Mesendoderm (in vitro differentiated cells): Measurements from ENCODE around the gene PLSCR5.

Experiments used
- DNase-seq: peaks from one replicate; pipeline ENCODE4 v3.0.0; 2013
- H2AK5ac ChIP-seq: 2 replicates; pipeline ENCODE4 v1.6.1; 2013; ENCODE audit warnings: low read length, inconsistent platforms
- H2BK120ac ChIP-seq: 2 replicates; pipeline ENCODE4 v1.6.1; 2013; ENCODE audit warnings: low read depth, mild to moderate bottlenecking, low read length, moderate library complexity, mixed read lengths
- H2BK15ac ChIP-seq: replicated peaks from 2 replicates; pipeline ENCODE4 v1.6.1; 2013; ENCODE audit warnings: low read depth, mild to moderate bottlenecking, moderate library complexity
- H2BK5ac ChIP-seq: 2 replicates; pipeline ENCODE4 v1.6.1; 2013; ENCODE audit warnings: low read length, inconsistent platforms
- H3K18ac ChIP-seq: 2 replicates; pipeline ENCODE4 v1.6.1; 2013; ENCODE audit warnings: mild to moderate bottlenecking, low read length, mixed read lengths
- H3K23ac ChIP-seq: one replicate; pipeline ENCODE4 v1.6.1; 2013; ENCODE audit warnings: low read length
- H3K27ac ChIP-seq: 2 replicates; pipeline ENCODE4 v1.5.1; 2013; ENCODE audit warnings: low read depth, mild to moderate bottlenecking, inconsistent platforms, low read length, moderate library complexity
- H3K27me3 ChIP-seq: 2 replicates; pipeline ENCODE4 v1.6.1; 2013; ENCODE audit warnings: low read length, control low read depth, mild to moderate bottlenecking, inconsistent platforms; ENCODE audit not compliant: insufficient read depth, poor library complexity
- H3K36me3 ChIP-seq: 2 replicates; pipeline ENCODE4 v1.6.1; 2013; ENCODE audit warnings: low read length, inconsistent platforms; ENCODE audit not compliant: control insufficient read depth, insufficient read depth
- H3K4ac ChIP-seq: one replicate; pipeline ENCODE4 v1.6.1; 2013; ENCODE audit warnings: low read depth, mild to moderate bottlenecking, low read length, moderate library complexity
- H3K4me1 ChIP-seq: 2 replicates; pipeline ENCODE4 v1.6.1; 2013; ENCODE audit warnings: low read depth, low read length, inconsistent platforms; ENCODE audit not compliant: control insufficient read depth
- H3K4me2 ChIP-seq: 2 replicates; pipeline ENCODE4 v1.6.1; 2013; ENCODE audit warnings: low read length
- H3K4me3 ChIP-seq: 2 replicates; pipeline ENCODE4 v1.5.1; 2013; ENCODE audit warnings: mild to moderate bottlenecking, low read length
- H3K56ac ChIP-seq: one replicate; pipeline ENCODE4 v1.6.1; 2013; ENCODE audit warnings: low read length
- H3K79me1 ChIP-seq: 2 replicates; pipeline ENCODE4 v1.6.1; 2013; ENCODE audit warnings: low read length, inconsistent platforms
- H3K79me2 ChIP-seq: 2 replicates; pipeline ENCODE4 v1.6.1; 2013; ENCODE audit warnings: mild to moderate bottlenecking, low read length; ENCODE audit not compliant: control insufficient read depth, insufficient read depth
- H3K9ac ChIP-seq: 2 replicates; pipeline ENCODE4 v1.6.1; 2013; ENCODE audit warnings: low read length, inconsistent platforms
- H4K5ac ChIP-seq: one replicate; pipeline ENCODE4 v1.6.1; 2013; ENCODE audit warnings: low read length
- H4K8ac ChIP-seq: one replicate; pipeline ENCODE4 v1.6.1; 2013; ENCODE audit warnings: low read depth, mild to moderate bottlenecking, control low read depth, low read length, moderate library complexity
- whole genome bisulfite sequencing: extraction: QIAGEN DNeasy Blood & Tissue Kit; methylation state at CpG from one replicate; pipeline ENCODE4 v1.1.7; 2013; ENCODE audit warnings: low lambda C conversion rate, missing lambda C conversion rate; ENCODE audit not compliant: insufficient coverage; ENCODE audit errors: extremely low coverage; 5-methylcytosine and 5-hydroxymethylcytosine counted together

The PLSCR5 gene

DNA sequence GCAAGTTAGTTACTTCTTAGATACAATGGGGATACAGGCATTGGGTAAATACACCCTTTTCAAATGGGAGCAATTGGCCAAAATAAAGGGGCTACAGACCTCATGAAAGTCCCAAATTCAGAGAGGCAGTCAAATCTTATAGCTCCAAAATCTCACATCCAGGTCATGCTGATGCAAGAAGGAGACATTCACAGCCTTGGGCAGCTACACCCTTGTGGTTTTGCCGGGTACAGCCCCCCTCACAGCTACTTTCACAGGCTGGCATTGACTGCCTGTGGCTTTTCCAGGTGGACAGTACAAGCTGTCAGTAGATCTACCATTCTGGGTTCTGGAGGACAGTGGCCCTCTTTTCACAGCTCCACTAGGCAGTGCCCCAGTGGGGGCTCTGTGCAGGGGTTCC is 43.3 kb downstream of the PLSCR5 start:
- H3K23ac ChIP-seq = no peak overlapping the region
- H4K5ac ChIP-seq = no peak overlapping the region
- no peak overlapping the region for H2BK120ac ChIP-seq
- no peaks in the 10 kb centered on the region for H3K27me3 ChIP-seq
- H3K79me2 ChIP-seq = no peaks in the 10 kb centered on the region
- H2BK15ac ChIP-seq = no peak overlapping the region
- H3K56ac ChIP-seq = no peak overlapping the region
- H3K4ac ChIP-seq = no peak overlapping the region
- H3K4me1 ChIP-seq = no peaks in the 10 kb centered on the region
- no peak overlapping the region for H3K27ac ChIP-seq
- H3K9ac ChIP-seq = no peak overlapping the region
- H2BK5ac ChIP-seq = no peak overlapping the region
- H4K8ac ChIP-seq = no peak overlapping the region
- no peaks in the 10 kb centered on the region for H3K36me3 ChIP-seq
- H3K4me2 ChIP-seq = no peak overlapping the region
- H2AK5ac ChIP-seq = no peak overlapping the region
- no peaks in the 10 kb centered on the region for H3K79me1 ChIP-seq
- no peak overlapping the region for H3K18ac ChIP-seq
- DNase-seq = no peak
- no peak overlapping the region for H3K4me3 ChIP-seq
- no CpG with 5 or more reads among the region's 1 CpG for WGBS

DNA sequence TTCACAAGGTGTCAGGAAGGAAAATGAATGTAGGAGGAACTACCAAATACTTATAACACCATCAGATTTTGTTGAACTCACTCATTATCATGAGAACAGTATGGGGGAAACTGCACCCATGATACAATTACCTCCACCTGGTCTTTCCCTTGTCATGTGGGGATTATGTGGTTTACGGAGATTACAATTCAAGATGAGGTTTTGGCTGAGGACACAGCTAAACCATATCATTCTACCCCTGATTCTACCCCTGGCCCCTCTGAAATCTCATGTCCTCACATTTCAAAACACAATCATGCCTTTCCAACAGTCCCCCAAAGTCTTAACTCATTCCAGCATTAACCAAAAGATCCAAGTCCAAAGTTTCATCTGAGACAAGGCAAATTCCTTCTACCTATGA is 43.7 kb downstream of the PLSCR5 start:
- Histone ChIP-seq H2AK5ac (no peak overlapping the region), H2BK5ac (no peak overlapping the region), H3K56ac (no peak overlapping the region), H3K9ac (no peak overlapping the region), H3K27me3 (no peaks in the 10 kb centered on the region), H4K5ac (no peak overlapping the region), H3K79me2 (no peaks in the 10 kb centered on the region), H3K4me1 (no peaks in the 10 kb centered on the region), H4K8ac (no peak overlapping the region), H3K27ac (no peak overlapping the region), H3K4me3 (no peak overlapping the region), H3K4ac (no peak overlapping the region), H2BK15ac (no peak overlapping the region), H3K23ac (no peak overlapping the region), H2BK120ac (no peak overlapping the region), H3K18ac (no peak overlapping the region), H3K79me1 (no peaks in the 10 kb centered on the region), H3K36me3 (no peaks in the 10 kb centered on the region), H3K4me2 (no peak overlapping the region)
- no CpG with 5 or more reads among the region's 1 CpG for WGBS
- no peak for DNase-seq

DNA sequence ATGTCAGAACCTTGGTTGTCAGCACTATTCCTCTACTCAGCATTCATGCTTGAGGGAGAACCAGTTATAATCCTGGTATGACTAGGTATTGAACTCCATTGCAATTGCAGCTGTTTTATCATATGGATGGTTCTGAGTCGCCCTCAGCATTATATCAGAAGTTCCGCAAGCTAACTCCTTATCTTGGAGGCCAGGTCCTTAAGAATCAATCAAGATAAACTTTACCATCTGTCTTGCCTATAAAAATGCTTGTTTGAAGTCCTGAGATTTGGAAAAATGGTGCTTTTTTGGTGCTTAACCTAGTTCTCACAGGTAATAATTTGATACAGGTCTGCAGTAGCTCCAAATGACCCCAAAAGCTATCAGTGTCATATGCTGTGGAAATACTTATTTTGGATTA is 44.5 kb downstream of the PLSCR5 start:
- H3K79me2 ChIP-seq = no peaks in the 10 kb centered on the region
- H3K18ac ChIP-seq = no peak overlapping the region
- no peak overlapping the region for H3K23ac ChIP-seq
- no peak overlapping the region for H3K4me2 ChIP-seq
- no peak overlapping the region for H4K8ac ChIP-seq
- H3K56ac ChIP-seq = no peak overlapping the region
- no peak overlapping the region for H3K4me3 ChIP-seq
- DNase-seq = no peak
- H2BK120ac ChIP-seq = no peak overlapping the region
- no CpG with 5 or more reads among the region's 2 CpGs for WGBS
- H3K4ac ChIP-seq = no peak overlapping the region
- H3K27me3 ChIP-seq = no peaks in the 10 kb centered on the region
- H2BK5ac ChIP-seq = no peak overlapping the region
- no peak overlapping the region for H4K5ac ChIP-seq
- H3K4me1 ChIP-seq = no peaks in the 10 kb centered on the region
- no peaks in the 10 kb centered on the region for H3K36me3 ChIP-seq
- no peak overlapping the region for H2AK5ac ChIP-seq
- no peak overlapping the region for H3K9ac ChIP-seq
- no peak overlapping the region for H3K27ac ChIP-seq
- H2BK15ac ChIP-seq = no peak overlapping the region
- H3K79me1 ChIP-seq = no peaks in the 10 kb centered on the region

DNA sequence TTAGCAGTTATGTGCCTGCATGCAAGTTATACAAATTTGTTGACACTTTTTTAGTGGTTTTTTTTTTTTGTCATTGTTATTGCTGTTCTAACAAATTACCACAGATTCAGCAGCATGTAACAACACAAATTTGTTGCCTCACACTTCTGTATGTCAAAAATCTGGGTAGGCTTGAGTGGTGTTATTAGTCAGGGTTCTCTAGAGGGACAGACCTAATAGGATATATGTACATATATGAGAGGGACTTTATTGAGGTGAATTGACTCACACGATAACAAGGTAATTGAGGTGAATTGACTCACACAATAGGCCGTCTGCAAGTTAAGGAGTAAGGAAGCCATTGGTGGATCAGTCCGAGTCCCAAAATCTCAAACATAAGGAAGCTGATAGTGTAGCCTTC is 45.8 kb downstream of the PLSCR5 start:
- WGBS = no CpG with 5 or more reads among the region's 3 CpGs
- Histone ChIP-seq H3K27me3 (no peaks in the 10 kb centered on the region), H3K18ac (no peak overlapping the region), H3K79me1 (no peaks in the 10 kb centered on the region), H3K4me3 (no peak overlapping the region), H3K36me3 (no peaks in the 10 kb centered on the region), H3K4me1 (no peaks in the 10 kb centered on the region), H2BK120ac (no peak overlapping the region), H2BK15ac (no peak overlapping the region), H3K9ac (no peak overlapping the region), H3K4ac (no peak overlapping the region), H4K8ac (no peak overlapping the region), H3K27ac (no peak overlapping the region), H3K4me2 (no peak overlapping the region), H3K23ac (no peak overlapping the region), H2BK5ac (no peak overlapping the region), H3K56ac (no peak overlapping the region), H3K79me2 (no peaks in the 10 kb centered on the region), H4K5ac (no peak overlapping the region), H2AK5ac (no peak overlapping the region)
- DNase-seq = no peak

DNA sequence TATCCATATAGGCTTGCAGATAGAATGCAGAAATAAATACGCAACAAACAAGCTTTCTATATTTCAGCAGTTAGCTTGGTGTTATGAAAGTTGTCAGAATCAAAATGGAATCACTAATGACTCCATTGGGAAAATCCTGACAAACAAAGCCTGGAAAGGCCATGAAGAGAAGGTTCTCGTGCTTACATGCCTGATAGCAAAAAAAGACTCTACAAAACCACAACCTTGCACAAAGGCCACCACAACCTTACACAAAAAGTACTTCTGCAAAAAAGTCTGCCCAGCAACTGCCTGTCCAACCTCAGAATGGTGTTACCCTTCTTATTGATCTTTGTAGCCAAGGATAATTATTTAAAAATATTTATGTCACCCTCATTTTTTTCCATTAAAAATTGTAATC is 46.4 kb downstream of the PLSCR5 start:
- Histone ChIP-seq H3K36me3 (no peaks in the 10 kb centered on the region), H3K79me1 (no peaks in the 10 kb centered on the region), H3K4ac (no peak overlapping the region), H3K56ac (no peak overlapping the region), H3K4me3 (no peak overlapping the region), H2BK120ac (no peak overlapping the region), H3K27ac (no peak overlapping the region), H3K4me2 (no peak overlapping the region), H2BK15ac (no peak overlapping the region), H3K23ac (no peak overlapping the region), H2BK5ac (no peak overlapping the region), H3K4me1 (peaks cover 3% of the 10 kb centered on the region), H3K27me3 (no peaks in the 10 kb centered on the region), H2AK5ac (no peak overlapping the region), H4K8ac (no peak overlapping the region), H3K18ac (no peak overlapping the region), H3K79me2 (no peaks in the 10 kb centered on the region), H4K5ac (no peak overlapping the region), H3K9ac (no peak overlapping the region)
- WGBS = no CpG with 5 or more reads among the region's 2 CpGs
- no peak for DNase-seq

DNA sequence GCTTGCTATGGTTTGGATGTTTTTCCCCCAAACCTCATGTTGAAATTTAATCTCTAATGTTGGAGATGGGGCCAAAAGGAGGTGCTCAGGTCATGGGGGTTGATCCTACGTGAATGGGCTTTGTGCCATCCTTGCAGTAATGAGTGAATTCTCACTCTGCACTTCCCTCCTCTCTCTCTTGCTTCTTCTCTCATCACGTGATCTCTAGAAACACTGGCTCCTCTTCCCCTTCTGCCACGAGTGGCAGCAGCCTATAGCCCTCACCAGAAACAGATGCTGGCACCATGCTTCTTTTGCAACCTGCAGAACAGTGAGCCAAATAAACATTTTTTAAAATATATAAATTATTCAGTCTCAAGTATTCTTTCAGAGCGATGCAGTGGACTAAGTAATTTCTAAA is 47.4 kb downstream of the PLSCR5 start:
- H3K27ac ChIP-seq = no peak overlapping the region
- no peak overlapping the region for H4K5ac ChIP-seq
- peaks cover 3% of the 10 kb centered on the region for H3K4me1 ChIP-seq
- H2BK15ac ChIP-seq = no peak overlapping the region
- no peak overlapping the region for H3K9ac ChIP-seq
- WGBS = no CpG with 5 or more reads among the region's 4 CpGs
- H3K4ac ChIP-seq = no peak overlapping the region
- no peak overlapping the region for H3K18ac ChIP-seq
- H3K79me1 ChIP-seq = no peaks in the 10 kb centered on the region
- no peak for DNase-seq
- no peak overlapping the region for H4K8ac ChIP-seq
- no peaks in the 10 kb centered on the region for H3K79me2 ChIP-seq
- no peak overlapping the region for H2BK120ac ChIP-seq
- no peak overlapping the region for H3K4me3 ChIP-seq
- no peak overlapping the region for H2BK5ac ChIP-seq
- no peak overlapping the region for H3K56ac ChIP-seq
- no peaks in the 10 kb centered on the region for H3K27me3 ChIP-seq
- no peaks in the 10 kb centered on the region for H3K36me3 ChIP-seq
- H3K4me2 ChIP-seq = no peak overlapping the region
- H3K23ac ChIP-seq = no peak overlapping the region
- no peak overlapping the region for H2AK5ac ChIP-seq
